C1 segment of cervical spinal cord (tissue), 14 donors: Measurements from ENCODE around the gene FA2H.
"Not testable (repeated sequence)": the region's sequence is repeated elsewhere in the genome, so short reads cannot be mapped to it uniquely, and the experiment has no call there.

Experiments
- DNase-seq, 14 donors: peaks; one replicate each; lab custom pipeline; 2025; lab: John Stamatoyannopoulos, UW

The FA2H gene

GRCh38 chr16:74724820-74725549 is 49.6 kb downstream of the FA2H start:
- peak in 13 of 14 donors; percentile 38 to 98 (median 90) for DNase-seq

DNA sequence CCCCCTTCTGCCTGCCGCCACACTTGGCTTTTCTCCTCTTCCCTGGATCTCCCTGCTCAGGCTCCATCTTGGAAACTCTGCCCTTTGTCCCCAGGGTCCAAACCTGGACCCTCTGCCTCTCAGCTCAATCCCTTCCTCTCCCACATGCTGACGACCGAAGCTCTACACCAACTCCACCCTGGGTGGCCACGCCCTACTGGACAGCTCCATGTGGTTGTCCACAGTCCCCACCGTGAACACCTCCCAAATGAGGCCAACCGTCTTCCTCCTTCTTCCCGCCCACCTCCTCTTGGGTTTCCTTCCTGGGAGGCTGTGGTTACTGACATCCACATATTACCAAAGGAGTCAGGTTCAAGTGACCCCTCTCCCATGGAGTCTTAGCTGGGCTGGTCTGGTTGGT is 51.4 kb downstream of the FA2H start:
- no peak for DNase-seq

DNA sequence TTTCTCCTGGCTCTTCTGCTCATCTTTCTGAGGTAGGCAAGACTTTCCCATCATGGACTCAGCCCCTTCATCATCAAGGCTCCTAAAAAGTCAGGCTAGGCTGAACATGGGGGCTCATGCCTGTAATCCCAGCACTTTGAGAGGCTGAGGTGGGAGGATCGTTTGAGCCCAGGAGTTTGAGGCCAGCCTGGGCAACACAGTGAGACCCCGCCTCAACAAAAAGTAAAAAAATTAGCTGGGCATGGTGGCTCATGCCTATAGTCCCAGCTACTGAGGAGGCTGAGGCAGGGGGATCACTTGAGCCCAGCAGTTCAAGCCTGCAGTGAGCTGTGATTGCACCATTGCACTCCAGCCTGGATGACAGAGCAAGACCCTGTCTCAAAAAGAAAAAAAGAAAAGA is 52.5 kb downstream of the FA2H start:
- not testable (repeated sequence) for DNase-seq

GRCh38 chr16:74721716-74722115 is 52.9 kb downstream of the FA2H start:
- no peak for DNase-seq

DNA sequence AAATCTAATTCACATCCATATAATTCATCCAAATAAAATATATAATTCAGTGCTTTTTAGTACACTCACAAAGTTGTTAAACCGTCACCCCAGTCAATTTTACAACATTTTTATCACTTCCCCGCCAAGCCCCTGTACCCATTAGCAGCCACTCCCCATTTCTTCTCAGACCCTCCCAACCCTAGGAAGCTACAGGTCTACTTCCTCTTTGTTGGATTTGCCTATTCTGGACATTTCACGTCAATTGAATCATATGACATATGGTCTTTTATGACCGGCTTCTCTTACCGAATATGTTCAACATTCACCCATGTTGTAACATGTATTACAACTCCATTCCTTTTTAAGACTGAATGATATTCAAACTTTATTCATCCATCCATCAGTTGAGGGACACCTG is 54.0 kb downstream of the FA2H start:
- no peak for DNase-seq

GRCh38 chr16:74718741-74719610 is 55.6 kb downstream of the FA2H start:
- no peak for DNase-seq

GRCh38 chr16:74718140-74718539 is 56.5 kb downstream of the FA2H start:
- DNase-seq = no peak

- peak in 1 of 14 donors; percentile 36 for DNase-seq
These were observed 57.3 kb downstream of the FA2H start for GRCh38 chr16:74717367-74717766.

DNA sequence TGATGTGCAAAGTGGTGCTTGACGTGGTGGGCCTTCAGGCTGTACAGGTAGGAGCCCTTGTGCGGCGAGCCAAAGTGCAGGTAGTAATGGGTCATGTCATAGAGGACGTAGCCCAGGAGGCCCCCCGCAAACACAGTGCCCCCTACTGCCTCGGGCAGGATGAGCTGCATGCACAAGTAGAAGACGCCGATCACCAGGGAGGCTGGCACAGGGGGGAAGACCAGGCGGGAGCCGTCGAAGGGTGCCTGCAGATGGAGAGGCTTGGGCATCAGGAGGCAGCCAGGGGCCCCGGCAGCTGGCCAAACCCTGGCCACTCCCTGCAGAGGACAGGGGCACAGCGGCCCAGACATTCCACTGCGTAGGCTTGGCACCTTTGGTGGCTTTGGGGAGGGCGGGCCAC is 58.3 kb downstream of the FA2H start:
- DNase-seq = no peak

- no peak for DNase-seq
These were observed 60.7 kb downstream of the FA2H start for GRCh38 chr16:74713876-74714275.

DNA sequence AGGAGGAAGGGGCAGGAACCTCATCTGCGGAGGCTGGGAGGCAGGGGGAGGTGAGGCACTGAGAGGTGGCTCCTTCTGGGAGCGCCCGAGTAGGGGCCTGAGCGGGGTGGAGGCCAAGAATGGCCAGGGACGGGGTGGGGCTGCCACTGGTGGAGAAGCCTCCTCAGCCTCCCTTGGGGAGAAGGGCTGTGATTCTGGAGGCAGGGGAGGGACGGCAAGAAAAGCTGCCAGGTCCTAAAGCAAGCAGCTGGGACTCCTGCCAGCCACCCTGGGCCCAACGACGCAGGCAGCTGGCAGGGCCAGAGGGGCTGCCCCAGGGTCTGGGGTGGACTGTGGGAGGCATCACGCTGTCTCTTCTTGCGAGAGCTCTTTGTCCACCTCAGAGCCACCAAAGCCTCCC is 61.3 kb downstream of the FA2H start:
- peak in 1 of 14 donors; percentile 13 for DNase-seq

DNA sequence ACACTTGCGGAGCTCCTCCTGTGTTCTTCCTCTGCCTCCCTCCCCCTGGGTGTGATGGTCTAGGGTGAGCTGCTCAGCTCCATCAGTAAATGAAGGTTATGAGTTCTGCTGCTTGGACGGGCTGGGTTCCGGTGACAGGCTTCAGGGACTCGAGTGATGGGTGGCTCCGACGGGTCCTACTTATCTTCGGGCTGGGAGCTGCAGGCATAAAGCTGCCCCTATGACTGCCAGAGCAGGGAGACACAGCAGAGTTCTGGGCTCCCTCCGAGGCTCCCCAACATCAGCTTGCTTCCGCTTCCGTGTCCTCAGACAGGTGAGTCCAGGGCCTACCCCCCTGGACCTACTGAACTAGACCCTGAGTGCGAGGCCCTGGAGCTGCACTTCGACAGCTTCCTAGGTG is 62.7 kb downstream of the FA2H start:
- DNase-seq = no peak

- DNase-seq = no peak
These were observed 64.2 kb downstream of the FA2H start for GRCh38 chr16:74710401-74710800.

DNA sequence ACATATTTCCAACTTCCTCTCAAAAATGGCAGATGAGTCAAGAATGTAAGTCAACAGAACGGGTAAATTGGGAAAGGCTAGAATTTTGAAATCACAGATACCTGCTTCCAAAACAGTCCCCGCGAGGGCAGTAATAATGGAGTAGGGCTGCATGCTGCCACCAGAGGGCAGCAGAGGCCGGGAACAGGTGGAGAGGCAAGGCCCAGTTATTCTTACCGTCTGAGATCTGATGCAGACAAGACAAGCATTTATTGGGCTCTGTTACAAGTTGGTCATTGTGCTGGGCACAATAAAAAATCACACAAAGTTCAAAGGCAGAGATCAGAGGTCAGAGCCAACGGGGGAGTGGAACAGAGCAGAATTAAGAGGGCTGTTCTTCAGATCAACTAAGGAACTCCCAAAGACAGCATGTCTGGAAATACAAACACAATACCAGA is 65.2 kb downstream of the FA2H start:
- peak; percentile 10 to 87 (median 76) for DNase-seq

DNA sequence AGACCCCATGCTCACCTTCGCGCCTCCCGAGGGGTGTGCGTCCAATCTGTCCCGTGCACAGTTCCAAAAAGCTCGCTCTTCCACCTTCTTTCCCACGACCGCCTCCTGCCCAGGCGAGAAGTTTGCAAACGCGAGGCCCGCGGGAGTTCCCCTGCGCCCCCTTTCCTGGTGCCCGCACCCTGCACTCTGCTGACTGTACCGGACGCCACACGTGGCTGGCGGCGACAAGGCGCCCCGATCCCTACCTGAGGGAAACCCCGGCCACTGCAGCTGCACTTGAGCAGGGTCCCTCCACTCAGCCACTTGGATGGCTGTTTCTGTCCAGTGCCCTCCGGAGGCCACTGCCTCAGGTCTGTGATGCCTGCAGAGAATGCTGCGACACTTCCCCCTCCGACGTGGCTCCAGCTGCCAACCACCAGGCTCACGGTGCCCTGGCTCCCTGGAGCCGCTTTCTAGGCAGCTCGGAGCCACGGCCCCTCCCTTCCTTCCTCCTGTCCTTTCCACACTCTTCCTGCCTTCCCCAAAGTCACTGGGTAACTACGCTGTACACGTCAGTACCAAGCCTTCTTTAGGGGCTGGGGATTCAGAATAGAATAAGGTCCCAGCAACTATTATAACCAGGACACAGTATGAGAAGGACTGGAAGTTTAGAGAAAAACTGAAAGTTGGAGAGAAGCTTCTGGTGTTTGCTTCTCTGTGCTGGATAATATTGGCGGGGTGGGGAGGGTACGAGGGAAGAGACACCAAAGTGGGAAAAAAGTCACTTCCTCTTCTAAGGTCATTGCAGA is 74.0 kb downstream of the FA2H start, which contains the start of gene MLKL:
Gene MLKL (minus strand): TSS at position 425 of the 788 bp plus-strand sequence. CDS start 5,105 bp downstream, outside the sequence.
- DNase-seq = peak in 3 of 14 donors; percentile 25 to 59 (median 42)

DNA sequence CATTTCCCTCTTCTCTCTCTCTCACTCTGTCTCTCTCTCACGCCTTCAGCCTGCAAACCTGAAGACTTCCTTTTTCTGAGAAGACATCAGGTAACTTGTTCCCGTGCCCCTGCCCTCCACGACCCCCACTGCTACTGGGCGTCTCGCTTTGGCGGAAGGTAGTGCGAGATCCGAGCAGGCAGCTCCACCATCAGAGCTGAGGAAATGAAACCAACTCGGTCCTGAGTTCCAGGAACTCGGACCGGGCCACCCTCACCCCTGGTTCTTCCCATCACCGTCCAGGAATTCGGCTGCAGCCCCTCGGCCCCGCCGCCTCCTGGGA is 74.5 kb downstream of the FA2H start:
- DNase-seq = peak in 1 of 14 donors; percentile 42

DNA sequence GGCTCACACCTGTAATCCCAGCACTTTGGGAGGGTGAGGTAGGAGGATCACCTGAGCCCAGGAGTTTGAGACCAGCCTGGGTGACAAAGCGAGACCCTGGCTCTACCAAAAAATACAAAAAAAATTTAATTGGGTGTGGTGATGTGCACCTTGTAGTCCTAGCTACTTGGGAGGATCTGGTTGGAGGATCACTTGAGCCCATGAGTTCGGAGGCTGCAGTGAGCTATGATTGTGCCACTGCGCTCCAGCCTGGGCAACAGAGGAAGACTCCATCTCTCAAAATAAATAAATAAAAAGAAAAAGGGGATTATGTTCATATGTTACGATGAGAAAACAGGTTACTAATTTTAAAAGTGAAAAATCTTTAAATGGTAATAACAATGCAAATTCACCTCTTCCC is 75.0 kb downstream of the FA2H start:
- DNase-seq = no peak

DNA sequence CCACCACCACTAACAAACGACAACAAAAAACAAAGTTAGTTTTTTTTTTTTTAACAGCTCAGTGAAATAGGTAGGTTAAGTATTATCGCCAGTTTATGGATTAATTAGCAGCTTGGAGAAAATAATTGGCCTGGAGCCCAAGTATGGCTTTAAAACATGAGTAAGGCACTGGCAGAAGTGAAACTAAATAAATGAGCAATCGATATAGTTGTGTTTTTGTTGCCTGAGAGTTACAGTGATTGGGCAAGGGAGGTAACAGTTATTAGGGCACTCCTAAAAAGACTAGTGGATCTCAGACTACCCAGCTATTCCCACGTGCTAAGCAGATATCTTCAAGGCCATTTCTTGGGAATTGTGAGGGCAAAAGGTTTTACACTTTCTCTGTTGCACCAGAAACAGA is 76.4 kb downstream of the FA2H start:
- no peak for DNase-seq

DNA sequence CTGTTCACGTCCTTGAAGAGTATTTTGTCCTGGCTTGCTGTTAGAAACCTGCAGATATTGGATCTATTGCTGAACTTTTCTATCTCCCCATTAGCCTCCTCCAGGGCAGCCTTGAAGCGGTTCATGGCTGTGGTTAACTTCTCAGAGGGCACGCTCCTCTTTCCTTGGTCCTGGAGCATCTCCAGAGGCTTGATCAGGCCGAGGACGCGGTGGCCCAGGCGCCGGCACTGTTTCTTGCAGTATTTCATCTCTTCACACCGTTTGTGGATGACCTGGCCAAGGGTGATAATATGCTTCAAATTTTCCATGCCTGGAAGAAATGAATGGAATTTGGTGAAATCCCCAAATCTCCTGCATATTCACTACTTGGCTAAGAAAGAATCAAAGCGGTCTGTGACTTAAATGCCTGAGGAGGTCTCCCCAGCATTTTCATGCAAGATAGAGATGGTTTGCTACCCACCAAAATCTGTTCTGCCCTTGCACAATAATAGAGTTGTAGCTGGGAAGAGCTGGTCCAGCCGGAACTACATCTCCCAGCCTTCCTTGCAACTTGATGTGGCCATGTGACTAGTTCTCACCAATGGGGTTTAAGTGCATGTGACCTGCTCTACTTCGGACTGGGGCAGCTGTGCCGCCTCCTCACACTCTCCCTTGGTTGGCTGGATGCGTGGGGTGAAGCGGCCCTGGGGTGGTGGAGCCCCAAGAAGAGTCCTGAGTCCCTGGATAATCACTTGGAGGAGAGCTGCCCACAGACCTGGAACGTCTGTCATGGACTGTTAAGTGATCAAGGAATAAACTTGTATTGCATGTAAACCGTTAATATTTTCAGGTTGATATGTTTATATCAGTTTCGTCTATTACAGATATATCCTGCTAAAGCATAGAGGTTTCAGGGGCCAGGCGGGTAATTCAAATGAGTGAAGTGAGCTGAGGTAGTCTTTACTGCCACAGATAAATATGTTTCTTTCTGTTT is 78.9 kb downstream of the FA2H start:
- DNase-seq = peak in 12 of 14 donors; percentile 36 to 82 (median 72)

GRCh38 chr16:74691093-74691855 is 83.3 kb downstream of the FA2H start:
- no peak for DNase-seq
